ENCODE data around the gene CNN1.

- TF ChIP-seq, protein P1, sequence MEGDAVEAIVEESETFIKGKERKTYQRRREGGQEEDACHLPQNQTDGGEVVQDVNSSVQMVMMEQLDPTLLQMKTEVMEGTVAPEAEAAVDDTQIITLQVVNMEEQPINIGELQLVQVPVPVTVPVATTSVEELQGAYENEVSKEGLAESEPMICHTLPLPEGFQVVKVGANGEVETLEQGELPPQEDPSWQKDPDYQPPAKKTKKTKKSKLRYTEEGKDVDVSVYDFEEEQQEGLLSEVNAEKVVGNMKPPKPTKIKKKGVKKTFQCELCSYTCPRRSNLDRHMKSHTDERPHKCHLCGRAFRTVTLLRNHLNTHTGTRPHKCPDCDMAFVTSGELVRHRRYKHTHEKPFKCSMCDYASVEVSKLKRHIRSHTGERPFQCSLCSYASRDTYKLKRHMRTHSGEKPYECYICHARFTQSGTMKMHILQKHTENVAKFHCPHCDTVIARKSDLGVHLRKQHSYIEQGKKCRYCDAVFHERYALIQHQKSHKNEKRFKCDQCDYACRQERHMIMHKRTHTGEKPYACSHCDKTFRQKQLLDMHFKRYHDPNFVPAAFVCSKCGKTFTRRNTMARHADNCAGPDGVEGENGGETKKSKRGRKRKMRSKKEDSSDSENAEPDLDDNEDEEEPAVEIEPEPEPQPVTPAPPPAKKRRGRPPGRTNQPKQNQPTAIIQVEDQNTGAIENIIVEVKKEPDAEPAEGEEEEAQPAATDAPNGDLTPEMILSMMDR (IDR thresholded peaks at IDR 0.05), result no peak
- TF ChIP-seq POLR2A (IDR thresholded peaks at IDR 0.05), result no peak
Observed at GRCh38 chr19:11580116-11580515, 41.5 kb downstream of the CNN1 start.

Data from body of pancreas (tissue), 4 donors.